ENCODE data around the gene TMEM176B.

- TF ChIP-seq CTCF (conservative IDR thresholded peaks at IDR 0.05; ENCODE audit: low read length) (no peak), EZH2phosphoT487 (IDR thresholded peaks at IDR 0.05; ENCODE audit: borderline replicate concordance, low read depth, low read length) (no peak)
Measured at GRCh38 chr7:150820578-150821198, 20.5 kb upstream of the TMEM176B start.

Data from OCI-LY7 (cell line).